ENCODE results near the gene ZSCAN1. TPM values are rescaled to one million over a fixed set of nuclear protein-coding genes. Genes with fewer than 3 reads are reported as not detected.

Gene ZSCAN1
- total RNA-seq, 2 experiments from 2014 or later, result not detected

DNA sequence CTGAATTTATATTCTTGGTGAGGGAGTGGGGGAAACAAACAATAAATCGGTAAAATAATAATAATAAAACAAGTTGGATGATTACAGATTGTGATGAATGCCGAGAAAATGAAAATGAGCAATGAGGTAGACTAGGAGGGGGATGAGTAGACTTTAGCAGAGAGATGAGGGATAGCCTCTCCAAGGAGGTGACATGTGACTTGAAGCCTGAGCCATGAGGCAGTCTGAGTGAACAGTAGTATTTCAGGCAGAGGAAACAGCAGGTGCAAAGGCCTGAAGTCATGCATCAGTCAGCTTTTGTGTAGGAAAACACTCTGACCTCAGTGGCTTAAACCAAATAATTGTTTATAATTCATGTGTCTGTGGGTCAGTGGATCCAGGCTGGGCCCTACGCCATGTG, 29.9 kb downstream of the ZSCAN1 start:
- Mint-ChIP-seq H3K27ac (no peak overlapping the region), H3K4me3 (no peak overlapping the region), H3K36me3 (ENCODE audit: low read depth) (peaks cover 10% of the 10 kb centered on the region), H3K27me3 (no peaks in the 10 kb centered on the region), H3K9me3 (peaks cover 58% of the 10 kb centered on the region), H3K4me1 (peaks cover 2% of the 10 kb centered on the region)
- ChIA-PET CTCF (no interaction called here), POLR2A (no interaction called here)
- no peak for DNase-seq

GRCh38 chr19:58067240-58067912, 33.6 kb downstream of the ZSCAN1 start:
- Mint-ChIP-seq H3K4me3 (no peak overlapping the region), H3K36me3 (ENCODE audit: low read depth) (peaks cover 5% of the 10 kb centered on the region), H3K4me1 (no peaks in the 10 kb centered on the region), H3K27me3 (no peaks in the 10 kb centered on the region), H3K27ac (no peak overlapping the region), H3K9me3 (peaks cover 61% of the 10 kb centered on the region)
- DNase-seq, result no peak
- CTCF ChIA-PET, result no interaction called here
- POLR2A ChIA-PET, result no interaction called here

GRCh38 chr19:58079792-58080191, 46.0 kb downstream of the ZSCAN1 start:
- Mint-ChIP-seq H3K4me3 (no peak overlapping the region), H3K36me3 (ENCODE audit: low read depth) (peaks cover 13% of the 10 kb centered on the region), H3K27me3 (no peaks in the 10 kb centered on the region), H3K4me1 (no peaks in the 10 kb centered on the region), H3K27ac (no peak overlapping the region), H3K9me3 (peaks cover 45% of the 10 kb centered on the region)
- CTCF ChIA-PET, result interaction anchor here (0.6 kb wide), 1 partner anchor 130 kb away, joined by 4 read pairs; no protein-coding TSS in a partner anchor
- DNase-seq, result no peak
- POLR2A ChIA-PET, result no interaction called here

GRCh38 chr19:58083021-58083420, 49.2 kb downstream of the ZSCAN1 start:
- POLR2A ChIA-PET, result no interaction called here

DNA sequence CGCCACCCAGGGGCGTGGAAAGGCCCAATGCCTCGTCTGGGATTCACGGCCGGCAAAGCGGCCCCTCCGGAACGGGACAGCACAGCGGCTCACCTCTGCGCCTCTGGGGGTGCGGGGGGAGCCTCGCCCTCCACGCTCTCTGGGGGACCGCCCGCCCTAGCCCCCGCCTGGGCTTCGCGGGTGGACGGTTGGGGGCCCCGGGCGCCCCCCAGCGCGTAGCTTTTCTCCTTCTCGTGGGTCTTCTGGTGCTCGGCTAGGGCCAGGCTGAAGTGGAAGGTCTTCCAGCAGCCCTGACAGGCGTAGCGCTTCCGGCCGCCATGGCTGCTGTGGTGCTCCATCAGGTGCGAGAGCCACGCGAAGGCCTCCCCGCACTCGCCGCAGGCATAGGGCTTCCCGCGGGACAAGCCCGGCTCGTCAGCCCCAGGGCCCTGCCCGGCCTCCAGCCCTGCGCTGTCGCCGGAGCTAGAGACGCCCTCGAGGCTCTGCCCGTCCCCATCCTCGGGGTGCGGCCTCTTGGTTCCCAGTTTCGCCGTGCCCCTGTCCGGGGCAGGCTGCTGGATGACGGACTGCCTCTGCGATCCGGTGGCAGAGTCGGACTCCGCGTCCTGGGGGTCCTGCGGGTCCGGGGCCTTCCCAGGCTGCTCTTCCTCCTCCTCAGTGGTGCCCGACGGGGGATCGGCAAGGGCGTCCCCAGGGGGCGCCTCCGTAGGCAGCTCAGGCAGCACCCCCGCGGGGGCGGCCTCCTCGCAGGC, 50.9 kb downstream of the ZSCAN1 start:
- DNase-seq, result no peak
- no peak overlapping the region for H3K4me3 Mint-ChIP-seq
- peaks cover 50% of the 10 kb centered on the region for H3K9me3 Mint-ChIP-seq
- H3K27ac Mint-ChIP-seq, result no peak overlapping the region
- no peaks in the 10 kb centered on the region for H3K4me1 Mint-ChIP-seq
- ChIA-PET CTCF (no interaction called here), POLR2A (no interaction called here)
- H3K27me3 Mint-ChIP-seq, result no peaks in the 10 kb centered on the region
- peaks cover 19% of the 10 kb centered on the region for H3K36me3 Mint-ChIP-seq (ENCODE audit: low read depth)

More at GRCh38 chr19:58083021-58083420, 49.2 kb downstream of the ZSCAN1 start:
- H3K27ac Mint-ChIP-seq, result no peak overlapping the region
- peaks cover 48% of the 10 kb centered on the region for H3K9me3 Mint-ChIP-seq
- H3K27me3 Mint-ChIP-seq, result no peaks in the 10 kb centered on the region
- no peaks in the 10 kb centered on the region for H3K4me1 Mint-ChIP-seq
- CTCF ChIA-PET, result no interaction called here
- no peak overlapping the region for H3K4me3 Mint-ChIP-seq
- no peak for DNase-seq
- H3K36me3 Mint-ChIP-seq (ENCODE audit: low read depth), result peaks cover 15% of the 10 kb centered on the region

GRCh38 chr19:58085348-58085875, 51.6 kb downstream of the ZSCAN1 start:
- Mint-ChIP-seq H3K27ac (no peak overlapping the region), H3K4me3 (no peak overlapping the region), H3K27me3 (no peaks in the 10 kb centered on the region), H3K4me1 (no peaks in the 10 kb centered on the region), H3K9me3 (peaks cover 48% of the 10 kb centered on the region), H3K36me3 (ENCODE audit: low read depth) (peaks cover 16% of the 10 kb centered on the region)
- DNase-seq, result no peak
- ChIA-PET CTCF (no interaction called here), POLR2A (interaction anchor here (1.1 kb wide), 1 partner anchor 20 kb away, joined by 3 read pairs; no protein-coding TSS in a partner anchor)

GRCh38 chr19:58086825-58087710, 53.2 kb downstream of the ZSCAN1 start:
- Mint-ChIP-seq H3K27ac (no peak overlapping the region), H3K4me3 (no peak overlapping the region), H3K4me1 (no peaks in the 10 kb centered on the region), H3K27me3 (no peaks in the 10 kb centered on the region), H3K36me3 (ENCODE audit: low read depth) (peaks cover 11% of the 10 kb centered on the region), H3K9me3 (peaks cover 38% of the 10 kb centered on the region)
- CTCF ChIA-PET, result no interaction called here
- POLR2A ChIA-PET, result no interaction called here
- no peak for DNase-seq

DNA sequence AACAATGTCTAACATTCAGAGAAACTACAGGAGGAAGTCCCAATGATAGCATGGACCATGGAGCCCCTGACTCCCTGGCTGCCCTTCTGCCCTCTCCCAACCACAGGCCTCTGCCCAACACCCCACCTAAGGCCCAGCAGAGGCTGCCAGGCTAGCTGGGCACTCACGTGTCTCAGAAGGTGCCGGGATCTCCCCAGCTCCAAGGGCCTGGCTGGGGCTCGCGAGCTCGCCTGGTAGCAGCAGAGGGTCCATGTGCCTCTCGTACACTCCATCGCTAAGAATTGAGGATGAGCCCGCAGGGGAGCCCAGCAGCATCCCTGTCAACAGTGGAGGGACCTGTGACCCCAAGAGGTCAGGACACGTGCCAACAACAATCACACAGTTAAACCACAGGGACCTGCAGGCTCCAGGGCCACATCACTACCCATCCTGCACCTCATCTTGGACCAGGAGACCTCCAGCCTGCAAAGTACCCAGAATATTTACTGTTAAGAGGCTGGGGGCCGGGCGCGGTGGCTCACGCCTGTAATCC, 54.8 kb downstream of the ZSCAN1 start:
- Mint-ChIP-seq H3K4me1 (no peaks in the 10 kb centered on the region), H3K9me3 (peaks cover 35% of the 10 kb centered on the region), H3K27me3 (no peaks in the 10 kb centered on the region), H3K36me3 (ENCODE audit: low read depth) (peaks cover 14% of the 10 kb centered on the region), H3K4me3 (no peak overlapping the region), H3K27ac (no peak overlapping the region)
- CTCF ChIA-PET, result no interaction called here
- no peak for DNase-seq
- POLR2A ChIA-PET, result no interaction called here

- POLR2A ChIA-PET, result no interaction called here
- CTCF ChIA-PET, result no interaction called here
- Mint-ChIP-seq H3K4me1 (no peaks in the 10 kb centered on the region), H3K27me3 (no peaks in the 10 kb centered on the region), H3K4me3 (no peak overlapping the region), H3K36me3 (ENCODE audit: low read depth) (peaks cover 13% of the 10 kb centered on the region), H3K9me3 (peaks cover 31% of the 10 kb centered on the region), H3K27ac (no peak overlapping the region)
- no peak for DNase-seq
These were observed 56.0 kb downstream of the ZSCAN1 start for GRCh38 chr19:58089846-58090245.

- Mint-ChIP-seq H3K9me3 (peaks cover 38% of the 10 kb centered on the region), H3K36me3 (ENCODE audit: low read depth) (peaks cover 18% of the 10 kb centered on the region), H3K27me3 (no peaks in the 10 kb centered on the region), H3K27ac (no peak overlapping the region), H3K4me1 (no peaks in the 10 kb centered on the region), H3K4me3 (no peak overlapping the region)
- POLR2A ChIA-PET, result no interaction called here
- no peak for DNase-seq
- CTCF ChIA-PET, result no interaction called here
These were observed 57.6 kb downstream of the ZSCAN1 start for GRCh38 chr19:58091251-58091995.

- peaks cover 5% of the 10 kb centered on the region for H3K4me1 Mint-ChIP-seq
- no peak overlapping the region for H3K4me3 Mint-ChIP-seq
- ChIA-PET POLR2A (no interaction called here), CTCF (no interaction called here)
- no peaks in the 10 kb centered on the region for H3K27me3 Mint-ChIP-seq
- H3K27ac Mint-ChIP-seq, result no peak overlapping the region
- DNase-seq, result no peak
- H3K9me3 Mint-ChIP-seq, result peaks cover 29% of the 10 kb centered on the region
- H3K36me3 Mint-ChIP-seq (ENCODE audit: low read depth), result peaks cover 19% of the 10 kb centered on the region
These were observed 59.2 kb downstream of the ZSCAN1 start for GRCh38 chr19:58093071-58093470.

GRCh38 chr19:58095328-58095727, 61.5 kb downstream of the ZSCAN1 start:
- no peaks in the 10 kb centered on the region for H3K27me3 Mint-ChIP-seq
- H3K4me3 Mint-ChIP-seq, result no peak overlapping the region
- peaks cover 33% of the 10 kb centered on the region for H3K9me3 Mint-ChIP-seq
- ChIA-PET POLR2A (no interaction called here), CTCF (no interaction called here)
- DNase-seq, result no peak
- H3K36me3 Mint-ChIP-seq (ENCODE audit: low read depth), result peaks cover 16% of the 10 kb centered on the region
- peaks cover 11% of the 10 kb centered on the region for H3K4me1 Mint-ChIP-seq
- H3K27ac Mint-ChIP-seq, result no peak overlapping the region
